NCI-H2081 (cell line): ENCODE data around the gene CCDC178.
"Not testable (repeated sequence)": the region's sequence is repeated elsewhere in the genome, so short reads cannot be mapped to it uniquely, and the experiment has no call there.

Experiments
- DNase-seq, 2 experiments: peaks; one replicate each; lab custom pipeline; 2025; lab: John Stamatoyannopoulos, UW

The CCDC178 gene

DNA sequence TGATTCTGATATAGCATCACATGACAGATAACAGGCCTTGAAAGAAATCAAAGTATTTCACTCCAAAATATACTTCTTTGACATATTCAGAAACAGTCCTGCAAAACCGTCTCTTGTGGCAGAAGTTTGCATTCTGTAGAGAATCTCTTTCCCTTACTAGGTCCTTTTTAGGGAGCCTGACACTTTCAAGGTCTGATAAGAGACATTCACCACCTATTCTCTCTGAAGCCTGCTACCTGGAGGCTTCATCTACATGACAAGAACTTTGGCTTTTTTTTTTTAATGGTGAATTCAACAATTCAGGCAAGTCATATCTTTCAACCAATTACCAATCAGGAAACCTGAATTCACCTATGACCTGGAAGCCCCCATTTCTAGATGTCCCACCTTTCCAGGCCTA is 83.8 kb downstream of the CCDC178 start:
- no peak for DNase-seq

- DNase-seq = no peak
Observed at GRCh38 chr18:33355756-33356155, 84.8 kb downstream of the CCDC178 start.

- peak in 1 of 2 experiments; percentile 36 for DNase-seq
Observed at GRCh38 chr18:33355263-33355662, 85.3 kb downstream of the CCDC178 start.

GRCh38 chr18:33350256-33350655 is 90.3 kb downstream of the CCDC178 start:
- no peak for DNase-seq

- DNase-seq = not testable (repeated sequence)
Observed at GRCh38 chr18:33339733-33340132, 100.8 kb downstream of the CCDC178 start.

GRCh38 chr18:33334781-33335180 is 105.7 kb downstream of the CCDC178 start:
- no peak for DNase-seq

- DNase-seq = no peak
Observed at GRCh38 chr18:33330711-33331110, 109.8 kb downstream of the CCDC178 start.

- no peak for DNase-seq
Observed at GRCh38 chr18:33326975-33327374, 113.5 kb downstream of the CCDC178 start.

- DNase-seq = no peak
Observed at GRCh38 chr18:33317640-33318039, 122.9 kb downstream of the CCDC178 start.

- no peak for DNase-seq
Observed at GRCh38 chr18:33316146-33316587, 124.4 kb downstream of the CCDC178 start.

DNA sequence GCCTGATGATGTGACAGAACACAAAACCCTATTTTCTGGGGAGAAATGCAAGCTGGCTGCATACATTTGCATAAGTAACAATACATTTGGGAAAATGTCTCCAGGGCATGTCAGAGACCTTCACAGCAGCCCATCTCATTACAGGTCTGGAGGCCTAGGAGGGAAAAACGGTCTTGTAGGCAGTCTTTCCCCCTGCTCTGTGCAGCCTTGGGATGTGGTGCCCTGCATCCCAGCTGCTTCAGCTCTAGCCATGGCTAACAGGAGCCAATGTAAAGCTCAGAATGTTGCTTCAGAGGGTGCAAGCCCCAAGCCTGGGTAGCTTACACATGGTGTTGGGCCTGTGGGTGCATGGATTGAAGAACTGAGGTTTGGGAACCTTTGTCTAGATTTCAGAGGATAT is 133.0 kb downstream of the CCDC178 start:
- no peak for DNase-seq

GRCh38 chr18:33304277-33304676 is 136.2 kb downstream of the CCDC178 start:
- no peak for DNase-seq

DNA sequence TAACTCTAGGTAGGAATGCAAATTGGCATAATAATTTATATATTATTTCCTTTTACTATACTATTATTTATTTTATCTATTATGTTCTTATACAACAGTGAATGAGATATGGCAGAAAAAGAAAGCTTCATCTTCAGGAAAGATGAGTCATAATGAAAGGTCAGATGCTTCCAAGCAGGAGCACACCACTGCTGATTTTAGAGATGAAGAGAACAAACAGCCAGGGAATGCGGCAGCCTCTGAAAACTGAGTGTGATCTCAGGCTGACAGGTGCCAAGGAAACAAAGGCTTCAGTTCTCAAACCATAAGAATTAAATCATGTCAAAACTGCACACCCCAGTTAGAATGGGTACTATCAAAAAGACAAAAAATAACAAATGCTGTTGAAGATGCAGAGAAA is 149.0 kb downstream of the CCDC178 start:
- DNase-seq = no peak

GRCh38 chr18:33288082-33288716 is 152.3 kb downstream of the CCDC178 start:
- no peak for DNase-seq

- DNase-seq = no peak
Observed at GRCh38 chr18:33282709-33283333, 157.7 kb downstream of the CCDC178 start.

- no peak for DNase-seq
Observed at GRCh38 chr18:33282142-33282541, 158.4 kb downstream of the CCDC178 start.

- DNase-seq = no peak
Observed at GRCh38 chr18:33277431-33277830, 163.1 kb downstream of the CCDC178 start.

DNA sequence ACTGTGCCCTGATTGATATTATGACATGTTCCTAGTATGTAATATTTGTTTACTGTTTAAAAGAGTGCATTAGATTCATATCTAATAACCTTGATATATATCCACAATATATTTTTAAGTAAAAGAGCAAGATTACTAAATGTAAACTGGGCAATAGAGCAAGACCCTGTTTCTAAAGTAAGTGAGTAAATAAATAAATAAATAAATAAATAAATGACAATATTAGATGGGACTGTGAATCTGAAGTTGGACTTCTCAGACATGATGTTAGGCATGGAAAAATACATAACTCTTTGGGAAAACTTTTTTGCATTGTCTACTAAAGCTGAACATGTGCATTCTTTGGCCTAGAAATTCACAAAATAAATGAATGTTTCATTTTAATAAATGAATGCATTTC is 164.7 kb downstream of the CCDC178 start:
- no peak for DNase-seq

- no peak for DNase-seq
Observed at GRCh38 chr18:33270297-33270696, 170.2 kb downstream of the CCDC178 start.

- DNase-seq = no peak
Observed at GRCh38 chr18:33269223-33269622, 171.3 kb downstream of the CCDC178 start.

DNA sequence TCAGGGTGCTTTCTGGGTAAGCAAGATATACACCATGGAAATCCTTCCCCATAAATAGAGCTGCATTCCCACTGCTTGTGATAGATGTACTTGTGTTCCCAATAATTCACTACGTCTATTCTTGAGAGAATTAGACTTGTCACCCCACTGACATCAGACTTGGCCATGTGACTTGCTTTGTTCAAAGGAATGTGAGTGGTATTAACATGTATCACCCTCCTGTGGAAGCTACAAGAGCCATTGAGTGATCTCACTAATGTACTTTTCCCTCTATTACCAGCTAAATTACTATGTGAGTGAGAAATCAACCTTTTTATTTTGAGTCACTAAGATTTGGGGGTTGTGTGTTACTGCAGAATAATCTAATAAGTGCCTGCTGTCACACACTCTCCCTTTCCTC is 176.0 kb downstream of the CCDC178 start:
- no peak for DNase-seq

DNA sequence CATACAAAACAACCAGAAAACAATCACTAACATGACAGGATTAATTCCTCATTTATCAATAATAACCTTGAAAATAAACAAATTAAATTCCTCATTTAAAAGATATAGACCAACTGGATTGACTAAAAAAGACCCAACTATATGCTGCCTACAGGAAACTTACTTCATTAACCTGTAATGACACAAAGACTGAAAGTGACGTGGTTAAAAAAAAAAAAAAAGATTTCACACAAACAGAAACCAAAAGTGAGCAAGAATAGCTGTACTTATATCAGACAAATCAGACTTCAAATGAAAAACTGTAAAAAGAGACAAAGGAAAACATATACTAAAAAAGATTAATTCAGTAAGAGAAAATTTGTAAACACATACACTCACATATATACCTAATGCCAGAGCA is 201.2 kb downstream of the CCDC178 start:
- DNase-seq = no peak

- no peak for DNase-seq
Observed at GRCh38 chr18:33232318-33232626, 208.2 kb downstream of the CCDC178 start.
